ENCODE measurements around the gene AKAP13. TPM values are rescaled to one million over a fixed set of nuclear protein-coding genes. Genes with fewer than 3 reads are reported as not detected.

Gene AKAP13
- total RNA-seq, 1 experiment from 2014 or later, result 47.3 TPM

DNA sequence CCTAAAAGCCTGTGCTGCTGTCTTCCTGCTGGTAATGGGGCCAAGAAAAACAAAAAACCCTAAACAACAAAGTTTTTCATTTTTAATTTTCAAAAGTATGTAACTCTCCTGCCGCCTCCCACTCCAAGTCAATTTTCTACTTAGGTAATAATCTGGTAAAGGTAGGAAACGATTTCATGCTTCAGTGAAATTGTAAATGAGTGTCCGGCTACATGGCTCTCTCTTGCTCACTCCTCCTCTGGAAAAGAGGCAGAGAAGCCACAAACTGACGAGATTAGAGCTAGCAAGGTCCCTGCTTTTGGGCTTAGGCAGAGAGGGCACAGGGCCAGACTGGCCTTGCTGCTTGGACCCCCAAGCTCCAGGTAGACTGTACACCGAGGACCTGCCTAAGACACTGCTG lies 390.9 kb downstream of the AKAP13 start:
- no peak overlapping the region for H3T11ph ChIP-seq (ENCODE audit: low read length)
- Mint-ChIP-seq H3K36me3 (ENCODE audit: insufficient read depth in 1 of 3, low read depth in 3 of 3) (peaks cover 20 to 25% (median 23%) of the 10 kb centered on the region in 3 experiments; a peak in 6 of 7 replicates), H3K4me1 (peaks cover 20 to 30% of the 10 kb centered on the region in 2 experiments), H3K4me3 (no peak overlapping the region), H3K27me3 (ENCODE audit: low read depth) (no peaks in the 10 kb centered on the region), H3K9me3 (no peaks in the 10 kb centered on the region; a peak in 1 of 5 replicates), H3K27ac (peak overlapping the region in 1 of 3 experiments; percentile 55; a peak in 2 of 7 replicates)
- no peak overlapping the region for H3K4ac ChIP-seq (ENCODE audit: low read depth, low read length)
- H3K23me2 ChIP-seq (ENCODE audit: insufficient read length, low read depth, low read length, poor library complexity, severe bottlenecking), result no peaks in the 10 kb centered on the region
- H4K20me1 ChIP-seq (ENCODE audit: control insufficient read depth, insufficient read depth, insufficient read length), result no peaks in the 10 kb centered on the region
- H4K5ac ChIP-seq (ENCODE audit: insufficient read length, low read depth, low read length), result no peak overlapping the region
- no peak overlapping the region for H3K9ac ChIP-seq (ENCODE audit: extremely low read depth, insufficient read length, low read length)
- no peaks in the 10 kb centered on the region for H3K4me1 ChIP-seq (ENCODE audit: insufficient read depth, low read length)
- no peak overlapping the region for H2BK12ac ChIP-seq (ENCODE audit: insufficient read length, low read depth, low read length)
- H3K56ac ChIP-seq (ENCODE audit: insufficient read length, low read depth, low read length), result no peak overlapping the region
- peaks cover 19% of the 10 kb centered on the region for H3K79me1 ChIP-seq (ENCODE audit: insufficient read depth, low read depth, low read length, poor library complexity, severe bottlenecking)
- H2AK5ac ChIP-seq (ENCODE audit: insufficient read length, low read length), result no peak overlapping the region
- no peak overlapping the region for H3K18ac ChIP-seq (ENCODE audit: insufficient read length, low read depth, low read length)
- no peak overlapping the region for H3K23ac ChIP-seq (ENCODE audit: insufficient read length, low read depth, low read length)
- no peaks in the 10 kb centered on the region for H3K9me3 ChIP-seq (ENCODE audit: control insufficient read depth, low read depth, low read length)
- H2BK20ac ChIP-seq (ENCODE audit: low read depth, low read length, poor library complexity, severe bottlenecking), result no peak overlapping the region
- H4K91ac ChIP-seq (ENCODE audit: insufficient read length, low read depth, low read length), result no peak overlapping the region
- H3K27me3 ChIP-seq (ENCODE audit: insufficient read depth, low read length), result no peaks in the 10 kb centered on the region
- no peak overlapping the region for H4K8ac ChIP-seq (replicated peaks; ENCODE audit: insufficient read length, low read depth, low read length)
- H2AFZ ChIP-seq (ENCODE audit: low read length), result no peak overlapping the region
- H3K14ac ChIP-seq (ENCODE audit: insufficient read depth, low read length), result peak overlapping the region; percentile 39; the same call in 1 of the 2 replicates
- H3K79me2 ChIP-seq (ENCODE audit: insufficient read depth, low read length), result peaks cover 16% of the 10 kb centered on the region; the same call in 1 of the 2 replicates
- no peak overlapping the region for H2BK120ac ChIP-seq (ENCODE audit: low read depth, low read length, poor library complexity, severe bottlenecking)
- no peak overlapping the region for H3K27ac ChIP-seq (ENCODE audit: insufficient read length, low read depth, low read length)
- TF ChIP-seq, protein P1, sequence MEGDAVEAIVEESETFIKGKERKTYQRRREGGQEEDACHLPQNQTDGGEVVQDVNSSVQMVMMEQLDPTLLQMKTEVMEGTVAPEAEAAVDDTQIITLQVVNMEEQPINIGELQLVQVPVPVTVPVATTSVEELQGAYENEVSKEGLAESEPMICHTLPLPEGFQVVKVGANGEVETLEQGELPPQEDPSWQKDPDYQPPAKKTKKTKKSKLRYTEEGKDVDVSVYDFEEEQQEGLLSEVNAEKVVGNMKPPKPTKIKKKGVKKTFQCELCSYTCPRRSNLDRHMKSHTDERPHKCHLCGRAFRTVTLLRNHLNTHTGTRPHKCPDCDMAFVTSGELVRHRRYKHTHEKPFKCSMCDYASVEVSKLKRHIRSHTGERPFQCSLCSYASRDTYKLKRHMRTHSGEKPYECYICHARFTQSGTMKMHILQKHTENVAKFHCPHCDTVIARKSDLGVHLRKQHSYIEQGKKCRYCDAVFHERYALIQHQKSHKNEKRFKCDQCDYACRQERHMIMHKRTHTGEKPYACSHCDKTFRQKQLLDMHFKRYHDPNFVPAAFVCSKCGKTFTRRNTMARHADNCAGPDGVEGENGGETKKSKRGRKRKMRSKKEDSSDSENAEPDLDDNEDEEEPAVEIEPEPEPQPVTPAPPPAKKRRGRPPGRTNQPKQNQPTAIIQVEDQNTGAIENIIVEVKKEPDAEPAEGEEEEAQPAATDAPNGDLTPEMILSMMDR (conservative IDR thresholded peaks at IDR 0.05), result no peak
- no peak overlapping the region for H3K4me2 ChIP-seq (ENCODE audit: insufficient read depth, insufficient read length, low read length)
- peak overlapping the region; percentile 23 for H2BK5ac ChIP-seq (ENCODE audit: insufficient read length, low read length)
- no peak overlapping the region for H2BK15ac ChIP-seq (ENCODE audit: low read depth, low read length)
- no peak for DNase-seq
- no CpG with 5 or more reads among the region's 5 CpGs for WGBS (ENCODE audit: extremely low coverage, insufficient read length, low lambda C conversion rate)
